GM04503 (cell line): Measurements from ENCODE around the gene DIO1.

ENCODE experiments used
- DNase-seq: peaks from one replicate; pipeline ENCODE4 v3.0.0-alpha.2; 2012; ENCODE audit warnings: low read depth

DIO1 gene

GRCh38 chr1:53942127-53942957, 48.4 kb downstream of the DIO1 start:
- DNase-seq: no peak

- no peak for DNase-seq
These were observed 49.1 kb downstream of the DIO1 start for GRCh38 chr1:53943090-53943489.

- no peak for DNase-seq
These were observed 49.6 kb downstream of the DIO1 start for GRCh38 chr1:53943490-53944043.

GRCh38 chr1:53944469-53945182, 50.6 kb downstream of the DIO1 start:
- DNase-seq: no peak

GRCh38 chr1:53945183-53945432, 51.1 kb downstream of the DIO1 start:
- DNase-seq: no peak

- peak; percentile 72 for DNase-seq
These were observed 51.7 kb downstream of the DIO1 start, which contains the start of gene IFT25 for GRCh38 chr1:53945433-53946251. IFT25 (minus strand) TSS chr1:53945699; CDS start chr1:53940082, 5,617 bp downstream.

- no peak for DNase-seq
These were observed 52.5 kb downstream of the DIO1 start, which contains the start of gene LRRC42 for GRCh38 chr1:53946252-53947171. LRRC42 (plus strand) TSS chr1:53946350; CDS start chr1:53952000, 5,650 bp downstream.

- DNase-seq: no peak
These were observed 53.4 kb downstream of the DIO1 start for GRCh38 chr1:53947172-53947907.

GRCh38 chr1:53948291-53948690, 54.3 kb downstream of the DIO1 start:
- no peak for DNase-seq

- no peak for DNase-seq
These were observed 55.3 kb downstream of the DIO1 start for GRCh38 chr1:53949023-53949990.

GRCh38 chr1:53951697-53952096, 57.7 kb downstream of the DIO1 start:
- no peak for DNase-seq

- DNase-seq: no peak
These were observed 60.1 kb downstream of the DIO1 start for GRCh38 chr1:53954128-53954527.

- no peak for DNase-seq
These were observed 62.6 kb downstream of the DIO1 start for GRCh38 chr1:53956308-53957168.

GRCh38 chr1:53957194-53957818, 63.3 kb downstream of the DIO1 start:
- peak; percentile 47 for DNase-seq

GRCh38 chr1:53959664-53960250, 65.8 kb downstream of the DIO1 start:
- no peak for DNase-seq
